GM12891 (cell line): Measurements from ENCODE around the gene STX19.
A peak's percentile ranks its signal among the peaks of the same experiment; 100 is the strongest.
"Not testable (repeated sequence)": the region's sequence is repeated elsewhere in the genome, so short reads cannot be mapped to it uniquely, and the experiment has no call there.

Experiments used
- DNase-seq: peaks from one replicate; pipeline ENCODE4 v3.0.0; 2011; ENCODE audit warnings: low spot score; ENCODE audit not compliant: insufficient read length
- FAIRE-seq: peaks from 2 replicates; lab custom pipeline; 2011; peaks lifted over from hg19 to GRCh38; lab: Jason Lieb, UNC
- PAX5 ChIP-seq: IDR thresholded peaks from 2 replicates; pipeline ENCODE4 v1.6.1; 2011; ENCODE audit warnings: low read length, moderate library complexity, mild to moderate bottlenecking; ENCODE audit not compliant: insufficient read depth, severe bottlenecking
- POLR2A ChIP-seq: IDR thresholded peaks from 2 replicates; pipeline ENCODE4 v1.6.1; 2011; ENCODE audit warnings: low read depth, low read length, control low read depth
- POLR2AphosphoS5 ChIP-seq: IDR thresholded peaks from 2 replicates; pipeline ENCODE4 v1.6.1; 2011; ENCODE audit warnings: low read depth, low read length, control low read depth
- POU2F2 ChIP-seq: IDR thresholded peaks from 2 replicates; pipeline ENCODE4 v1.6.1; 2011; ENCODE audit warnings: low read depth, mild to moderate bottlenecking, control low read depth, low read length, moderate library complexity
- SPI1 ChIP-seq: IDR thresholded peaks from 2 replicates; pipeline ENCODE4 v1.6.1; 2011; ENCODE audit warnings: low read depth, low read length, control low read depth
- TAF1 ChIP-seq: IDR thresholded peaks from 2 replicates; pipeline ENCODE4 v1.6.1; 2011; ENCODE audit warnings: low read depth, low read length, control low read depth

The STX19 gene

GRCh38 chr3:93981649-93982048 is 46.7 kb downstream of the STX19 start:
- FAIRE-seq (no peak), DNase-seq (no peak)

GRCh38 chr3:93979850-93980676 is 48.3 kb downstream of the STX19 start, which contains the start of gene ARL13B:
Gene ARL13B (plus strand): TSS chr3:93980155. CDS start chr3:93980424, 269 bp downstream.
- peak; percentile 66 for TF ChIP-seq POLR2AphosphoS5
- TF ChIP-seq PAX5 = no peak
- peak; percentile 76 for TF ChIP-seq POLR2A
- TF ChIP-seq SPI1 = no peak
- no peak for TF ChIP-seq POU2F2
- TF ChIP-seq TAF1 = peak; percentile 64; the same call in 1 of the 2 replicates
- DNase-seq = peak; percentile 83
- peak; percentile 92 for FAIRE-seq

More at GRCh38 chr3:93981649-93982048, 46.7 kb downstream of the STX19 start:
- no peak for TF ChIP-seq PAX5
- no peak for TF ChIP-seq SPI1
- TF ChIP-seq TAF1 = no peak
- TF ChIP-seq POLR2A = no peak
- TF ChIP-seq POLR2AphosphoS5 = no peak
- TF ChIP-seq POU2F2 = no peak

GRCh38 chr3:93973131-93974126 is 55.0 kb downstream of the STX19 start, which contains the start of gene PROS1:
Gene PROS1 (minus strand): TSS chr3:93973896. CDS start chr3:93973749, 147 bp downstream.
- TF ChIP-seq PAX5 (no peak), SPI1 (peak; percentile 68), POLR2AphosphoS5 (no peak)
- peak; percentile 29 for DNase-seq
- peak; percentile 31 for FAIRE-seq

GRCh38 chr3:93969997-93970396 is 58.4 kb downstream of the STX19 start:
- no peak for FAIRE-seq
- no peak for TF ChIP-seq POLR2AphosphoS5
- TF ChIP-seq POLR2A = no peak
- TF ChIP-seq TAF1 = no peak
- TF ChIP-seq PAX5 = no peak
- no peak for TF ChIP-seq SPI1
- no peak for TF ChIP-seq POU2F2
- DNase-seq = no peak

GRCh38 chr3:93969443-93969842 is 59.0 kb downstream of the STX19 start:
- no peak for FAIRE-seq

GRCh38 chr3:93965106-93965505 is 63.3 kb downstream of the STX19 start:
- not testable (repeated sequence) for DNase-seq, FAIRE-seq

More at GRCh38 chr3:93969443-93969842, 59.0 kb downstream of the STX19 start:
- DNase-seq = no peak
- TF ChIP-seq POLR2AphosphoS5 (no peak), SPI1 (no peak), POLR2A (no peak), TAF1 (no peak), POU2F2 (no peak), PAX5 (no peak)
